Activated B cell treated with CpG ODN at 0.5 μM for 24 hours (primary cell): Measurements from ENCODE around the gene PAXIP1. TPM values are rescaled to one million over a fixed set of nuclear protein-coding genes. Genes with fewer than 3 reads are reported as not detected.
A peak's percentile ranks its signal among the peaks of the same experiment; 100 is the strongest.
"Not testable (repeated sequence)": the region's sequence is repeated elsewhere in the genome, so short reads cannot be mapped to it uniquely, and the experiment has no call there.

Experiments used
- ATAC-seq: fragments of 200-7000 bp; cut with Tn5 transposase; one replicate; pipeline ENCODE4 v1.10.0; 2021; ENCODE audit warnings: low read depth, mild to moderate bottlenecking, moderate library complexity
- CTCF ChIA-PET: fragments of 350-600 bp; sonication (Branson Sonifier 250); formaldehyde crosslinking; loops from one replicate; lab custom pipeline; 2021; ENCODE audit warnings: antibody characterized with exemption; lab: Charles Lee
- POLR2A ChIA-PET: fragments of 350-600 bp; sonication (Branson Sonifier 250); formaldehyde crosslinking; loops from one replicate; lab custom pipeline; 2021; ENCODE audit warnings: antibody characterized with exemption; lab: Charles Lee
- DNase-seq: peaks from one replicate; pipeline ENCODE4 v3.0.0; 2022
- H3K27ac Mint-ChIP-seq: one replicate; pipeline ENCODE4 v1.8.0; 2020; ENCODE audit warnings: mixed read lengths
- H3K27me3 Mint-ChIP-seq: one replicate; pipeline ENCODE4 v1.8.0; 2021; ENCODE audit warnings: mixed read lengths
- H3K36me3 Mint-ChIP-seq: one replicate; pipeline ENCODE4 v1.8.0; 2021; ENCODE audit warnings: low read depth, mixed read lengths
- H3K4me1 Mint-ChIP-seq: one replicate; pipeline ENCODE4 v1.8.0; 2021; ENCODE audit warnings: mixed read lengths
- H3K4me3 Mint-ChIP-seq: one replicate; pipeline ENCODE4 v1.8.0; 2020; ENCODE audit warnings: mild to moderate bottlenecking, mixed read lengths
- H3K9me3 Mint-ChIP-seq: one replicate; pipeline ENCODE4 v1.8.0; 2020; ENCODE audit warnings: mixed read lengths
- CTCF ChIP-seq: fragments of 200-600 bp; IDR thresholded peaks from one replicate; pipeline ENCODE4 v1.8.0; 2022; ENCODE audit warnings: antibody characterized with exemption, mild to moderate bottlenecking
- intact Hi-C: fragments of 100-400 bp; cut with micrococcal nuclease; formaldehyde crosslinking; loops from one replicate; pipeline ENCODE4 v1.15.1; 2024
- total RNA-seq: library from RNA; stranded (reverse); gene quantifications from 2 replicates; pipeline ENCODE4 v1.2.3, GENCODE V29; 2022

The PAXIP1 gene
- 13.0 and 15.2 TPM in 2 replicates for total RNA-seq

GRCh38 chr7:155003092-155003375, at the start of gene PAXIP1:
PAXIP1 (minus strand) TSS chr7:155003124; CDS start chr7:155002929, 195 bp downstream.
- H3K27ac Mint-ChIP-seq = peak within 1 kb of the TSS; percentile 83
- H3K36me3 Mint-ChIP-seq = peaks cover 12% of the 10 kb centered on the region
- no peak for TF ChIP-seq CTCF
- intact Hi-C loops = loop anchor here (1.0 to 10.0 kb wide), 8 partner anchors 75 to 1890 kb away; partner anchors contain the start of genes INSIG1, LMBR1, RBM33 and RNF32
- no peaks in the 10 kb centered on the region for H3K27me3 Mint-ChIP-seq
- peak; percentile 70 for ATAC-seq
- CTCF ChIA-PET = interaction anchor here (3.5 kb wide), 1 partner anchor 76 kb away, joined by 18 read pairs; no protein-coding TSS in a partner anchor
- peak within 1 kb of the TSS; percentile 92 for H3K4me3 Mint-ChIP-seq
- POLR2A ChIA-PET = interaction anchor here (0.6 to 3.8 kb wide), 11 partner anchors 10 to 1822 kb away, joined by 3 to 41 read pairs (median 4); partner anchors contain the start of gene INSIG1
- peaks cover 19% of the 10 kb centered on the region for H3K4me1 Mint-ChIP-seq
- H3K9me3 Mint-ChIP-seq = no peaks in the 10 kb centered on the region
- DNase-seq = peak; percentile 83

GRCh38 chr7:155051355-155051754, 48.4 kb upstream of the PAXIP1 start:
- Mint-ChIP-seq H3K27me3 (peaks cover 7% of the 10 kb centered on the region), H3K27ac (no peak overlapping the region), H3K4me1 (no peaks in the 10 kb centered on the region), H3K4me3 (no peak overlapping the region), H3K9me3 (no peaks in the 10 kb centered on the region), H3K36me3 (no peaks in the 10 kb centered on the region)
- no peak for TF ChIP-seq CTCF
- DNase-seq (no peak), ATAC-seq (no peak)
- POLR2A ChIA-PET = no interaction called here
- intact Hi-C loops = no loop called here
- CTCF ChIA-PET = no interaction called here

- CTCF ChIA-PET = no interaction called here
- Mint-ChIP-seq H3K36me3 (no peaks in the 10 kb centered on the region), H3K9me3 (no peaks in the 10 kb centered on the region), H3K4me3 (no peak overlapping the region), H3K27me3 (no peaks in the 10 kb centered on the region), H3K4me1 (no peaks in the 10 kb centered on the region), H3K27ac (no peak overlapping the region)
- intact Hi-C loops = no loop called here
- POLR2A ChIA-PET = no interaction called here
- TF ChIP-seq CTCF = no peak
- ATAC-seq = no peak
- DNase-seq = no peak
Observed at GRCh38 chr7:155048006-155048405, 45.1 kb upstream of the PAXIP1 start.

- ATAC-seq (no peak), DNase-seq (no peak)
- no peak for TF ChIP-seq CTCF
- Mint-ChIP-seq H3K4me1 (no peaks in the 10 kb centered on the region), H3K36me3 (no peaks in the 10 kb centered on the region), H3K27me3 (peaks cover 8% of the 10 kb centered on the region), H3K4me3 (no peak overlapping the region), H3K9me3 (no peaks in the 10 kb centered on the region), H3K27ac (no peak overlapping the region)
- intact Hi-C loops = no loop called here
- ChIA-PET POLR2A (no interaction called here), CTCF (no interaction called here)
Observed at GRCh38 chr7:155043756-155044155, 40.8 kb upstream of the PAXIP1 start.

- no peak overlapping the region for H3K27ac Mint-ChIP-seq
- TF ChIP-seq CTCF = no peak
- H3K36me3 Mint-ChIP-seq = no peaks in the 10 kb centered on the region
- no peaks in the 10 kb centered on the region for H3K4me1 Mint-ChIP-seq
- H3K4me3 Mint-ChIP-seq = no peak overlapping the region
- H3K9me3 Mint-ChIP-seq = peaks cover 6% of the 10 kb centered on the region
- ATAC-seq = no peak
- ChIA-PET CTCF (no interaction called here), POLR2A (interaction anchor here (0.7 kb wide), 1 partner anchor 213 kb away, joined by 3 read pairs; no protein-coding TSS in a partner anchor)
- peaks cover 11% of the 10 kb centered on the region for H3K27me3 Mint-ChIP-seq
- no peak for DNase-seq
- intact Hi-C loops = no loop called here
Observed at GRCh38 chr7:155038335-155038734, 35.4 kb upstream of the PAXIP1 start.

- H3K4me1 Mint-ChIP-seq, H3K36me3 Mint-ChIP-seq, CTCF ChIA-PET, ATAC-seq, intact Hi-C loops, H3K4me3 Mint-ChIP-seq, H3K9me3 Mint-ChIP-seq, H3K27ac Mint-ChIP-seq, DNase-seq: not testable (repeated sequence)
- H3K27me3 Mint-ChIP-seq = peaks cover 16% of the 10 kb centered on the region
- POLR2A ChIA-PET = interaction anchor here (0.6 kb wide), 1 partner anchor 11 kb away, joined by 9 read pairs; no protein-coding TSS in a partner anchor
Observed at GRCh38 chr7:155034495-155034894, 31.6 kb upstream of the PAXIP1 start.
